HCT116 (cell line): ENCODE data around the gene SORCS2. TPM values are rescaled to one million over a fixed set of nuclear protein-coding genes. Genes with fewer than 3 reads are reported as not detected.

Experiments used
- ATAC-seq: fragments of 200-7000 bp; cut with Tn5 transposase; 2 replicates; pipeline ENCODE4 v1.9.1; 2020; ENCODE audit warnings: mild to moderate bottlenecking, moderate library complexity
- BruUV-seq: library from RNA; stranded (reverse); fragments of 400-500 nt; replicated peaks from 2 replicates; lab custom pipeline; 2021; lab: Mats Ljungman, UMichigan
- CTCF ChIA-PET: fragments of 300-600 bp; sonication (Branson Sonifier 250); formaldehyde crosslinking; loops from one replicate; lab custom pipeline; 2021; ENCODE audit warnings: antibody characterized with exemption; lab: Charles Lee
- POLR2A ChIA-PET: fragments of 300-600, 350-600 bp; sonication (Branson Sonifier 250); formaldehyde crosslinking; loops from one replicate; lab custom pipeline; 2021; ENCODE audit warnings: antibody characterized with exemption; lab: Charles Lee
- RAD21 ChIA-PET, 2 experiments: fragments of 300-600 bp; sonication (Branson Sonifier 250); formaldehyde crosslinking; loops; one replicate each; lab custom pipeline; 2023; ENCODE audit warnings: low total read pairs in 2 of 2; ENCODE audit not compliant: uncharacterized antibody in 2 of 2, unreplicated experiment in 2 of 2, low non-redundant PET in 1 of 2; lab: Charles Lee
- DNase-seq: peaks from one replicate; pipeline ENCODE4 v3.0.0-alpha.2; 2010; ENCODE audit warnings: low read depth, low spot score
- H2AFZ ChIP-seq: fragments of 200-600 bp; shearing (Covaris generic), sonication (generic); 2 replicates; pipeline ENCODE4 v1.6.1; 2017; ENCODE audit warnings: low read depth, mixed run types, mixed read lengths, antibody characterized with exemption, low read length; ENCODE audit not compliant: poor library complexity, severe bottlenecking
- H3K27ac ChIP-seq: 2 replicates; pipeline ENCODE4 v1.5.1; 2012; ENCODE audit warnings: low read depth, low read length
- H3K27me3 ChIP-seq: fragments of 200-600 bp; sonication (generic); 2 replicates; pipeline ENCODE4 v1.6.1; 2016; ENCODE audit warnings: mixed run types, low read length, mixed read lengths; ENCODE audit not compliant: insufficient read depth
- H3K36me3 ChIP-seq, 2 experiments: fragments of 200-500 bp in 1 of 2; fragments of 200-600 bp in 1 of 2; sonication (Bioruptor generic) in 1 of 2; sonication (generic) in 1 of 2; 2 replicates each; pipeline versions ENCODE4 v1.5.1 to v1.6.1; 2014 to 2016; ENCODE audit warnings: low read length in 2 of 2, inconsistent platforms in 1 of 2, mixed read lengths in 1 of 2, mixed run types in 1 of 2; ENCODE audit not compliant: insufficient read depth in 2 of 2, control insufficient read depth in 1 of 2
- H3K4me1 ChIP-seq, 2 experiments: fragments of 200-600 bp in 1 of 2; sonication (generic) in 1 of 2; 2 replicates each; pipeline versions ENCODE4 v1.5.1 to v1.6.1; 2012 to 2017; ENCODE audit warnings: low read length in 2 of 2, inconsistent platforms in 1 of 2, mild to moderate bottlenecking in 1 of 2, mixed read lengths in 1 of 2, mixed run types in 1 of 2, moderate library complexity in 1 of 2; ENCODE audit not compliant: insufficient read depth in 2 of 2, control insufficient read depth in 1 of 2
- H3K4me2 ChIP-seq: fragments of 200-600 bp; sonication (generic); 2 replicates; pipeline ENCODE4 v1.6.1; 2017; ENCODE audit warnings: mixed run types, low read length, mixed read lengths
- H3K4me3 ChIP-seq, 2 experiments: fragments of 200-600 bp in 1 of 2; sonication (generic) in 1 of 2; replicated peaks in 1 of 2; 2 replicates each; pipeline ENCODE4 v1.5.1; 2011 to 2016; ENCODE audit warnings: low read length in 2 of 2, control low read depth in 1 of 2, low read depth in 1 of 2, mild to moderate bottlenecking in 1 of 2, mixed read lengths in 1 of 2, mixed run types in 1 of 2
- H3K79me2 ChIP-seq: fragments of 200-600 bp; sonication (generic); 2 replicates; pipeline ENCODE4 v1.6.1; 2017; ENCODE audit warnings: mild to moderate bottlenecking, mixed run types, low read length, moderate library complexity, mixed read lengths; ENCODE audit not compliant: insufficient read depth
- H3K9ac ChIP-seq: fragments of 200-600 bp; sonication (generic); 2 replicates; pipeline ENCODE4 v1.6.1; 2016; ENCODE audit warnings: low read length, mixed read lengths
- H3K9me2 ChIP-seq: fragments of 200-600 bp; sonication (generic), shearing (Covaris generic); 2 replicates; pipeline ENCODE4 v1.6.1; 2017; ENCODE audit warnings: mixed run types, mild to moderate bottlenecking, moderate library complexity; ENCODE audit not compliant: insufficient read depth
- H3K9me3 ChIP-seq, 2 experiments: fragments of 200-500 bp in 1 of 2; fragments of 200-600 bp in 1 of 2; sonication (Bioruptor generic) in 1 of 2; sonication (generic) in 1 of 2; 2 replicates each; pipeline ENCODE4 v1.6.1; 2014 to 2017; ENCODE audit warnings: low read length in 2 of 2, mixed read lengths in 2 of 2, inconsistent platforms in 1 of 2, low read depth in 1 of 2, mild to moderate bottlenecking in 1 of 2, mixed run types in 1 of 2, moderate library complexity in 1 of 2; ENCODE audit not compliant: control insufficient read depth in 1 of 2, insufficient read depth in 1 of 2
- H4K20me1 ChIP-seq: fragments of 200-600 bp; sonication (generic), shearing (Covaris generic); 2 replicates; pipeline ENCODE4 v1.6.1; 2017; ENCODE audit warnings: mixed run types, mild to moderate bottlenecking, moderate library complexity; ENCODE audit not compliant: insufficient read depth
- CBX3 ChIP-seq: IDR thresholded peaks from 2 replicates; pipeline ENCODE4 v1.6.1; 2012; ENCODE audit warnings: low read depth
- CEBPB ChIP-seq: IDR thresholded peaks from 2 replicates; pipeline ENCODE4 v1.6.1; 2012; ENCODE audit warnings: low read depth
- CTCF ChIP-seq, 3 experiments: fragments of 200-600 bp in 1 of 3; sonication (generic) in 1 of 3; IDR thresholded peaks in 2 of 3; conservative IDR thresholded peaks in 1 of 3; 2 replicates each; pipeline ENCODE4 v1.5.1; 2012 to 2017; ENCODE audit warnings: low read depth in 2 of 3, low read length in 2 of 3, antibody characterized with exemption in 1 of 3, borderline replicate concordance in 1 of 3, control low read depth in 1 of 3, mild to moderate bottlenecking in 1 of 3, mixed read lengths in 1 of 3, mixed run types in 1 of 3, moderate library complexity in 1 of 3; ENCODE audit not compliant: insufficient read depth in 1 of 3
- RAD21 ChIP-seq: IDR thresholded peaks from 2 replicates; pipeline ENCODE4 v1.6.1; 2012; ENCODE audit warnings: low read depth, mild to moderate bottlenecking
- SIN3A ChIP-seq: IDR thresholded peaks from 2 replicates; pipeline ENCODE4 v1.6.1; 2012; ENCODE audit warnings: low read depth
- SP1 ChIP-seq: IDR thresholded peaks from 2 replicates; pipeline ENCODE4 v1.6.1; 2012; ENCODE audit warnings: low read depth
- SRF ChIP-seq: IDR thresholded peaks from 2 replicates; pipeline ENCODE4 v1.6.1; 2012; ENCODE audit warnings: low read depth
- YY1 ChIP-seq: IDR thresholded peaks from 2 replicates; pipeline ENCODE4 v1.6.1; 2011; ENCODE audit warnings: low read length, low read depth, moderate library complexity, mild to moderate bottlenecking; ENCODE audit not compliant: insufficient replicate concordance; ENCODE audit errors: extremely low read depth
- ZFX ChIP-seq: fragments of 450-650 bp; IDR thresholded peaks from 2 replicates; pipeline ENCODE4 v1.6.1; 2017
- ZNF274 ChIP-seq: fragments of 200-500 bp; sonication (Bioruptor generic); IDR thresholded peaks from 2 replicates; pipeline ENCODE4 v1.6.1; 2014; ENCODE audit warnings: mild to moderate bottlenecking, low read depth, low read length, inconsistent platforms
- intact Hi-C: fragments of 100-400 bp; cut with micrococcal nuclease; formaldehyde crosslinking; loops from 2 replicates; pipeline ENCODE4 v1.10.0; 2022
- total RNA-seq: library from RNA; stranded (reverse); gene quantifications from one replicate; pipeline ENCODE4 v1.2.1, GENCODE V29; 2021; ENCODE audit not compliant: unreplicated experiment

SORCS2 gene
- total RNA-seq, 1 experiment from 2014 or later: 0.37 TPM

GRCh38 chr4:7558436-7558835 is 366.1 kb downstream of the SORCS2 start:
- Histone ChIP-seq H3K27me3 (no peaks in the 10 kb centered on the region; the same call in 1 of the 2 replicates), H3K4me3 (no peak overlapping the region), H2AFZ (no peak overlapping the region), H3K9me3 (peaks cover 7 to 9% of the 10 kb centered on the region in 2 experiments; a peak in 3 of 4 replicates), H3K36me3 (no peaks in the 10 kb centered on the region), H3K9me2 (no peaks in the 10 kb centered on the region), H3K4me1 (peaks cover 0 to 3% of the 10 kb centered on the region in 2 experiments; a peak in 1 of 4 replicates), H3K79me2 (no peaks in the 10 kb centered on the region), H3K27ac (no peak overlapping the region), H3K4me2 (no peak overlapping the region), H4K20me1 (no peaks in the 10 kb centered on the region), H3K9ac (no peak overlapping the region)
- no TSS peak for BruUV-seq
- ChIA-PET CTCF (no interaction called here), RAD21 (no interaction called here), POLR2A (no interaction called here)
- intact Hi-C loops: no loop called here
- no peak for ATAC-seq
- DNase-seq: no peak
- no peak for TF ChIP-seq SP1
- TF ChIP-seq ZNF274: no peak
- no peak for TF ChIP-seq CEBPB
- TF ChIP-seq CTCF (IDR thresholded peaks at IDR 0.05 in 2 of 3, conservative IDR thresholded peaks at IDR 0.05 in 1 of 3; ENCODE audit: borderline replicate concordance in 1 of 3, insufficient read depth in 1 of 3, low read depth in 2 of 3, low read length in 2 of 3): no peak
- no peak for TF ChIP-seq RAD21
- no peak for TF ChIP-seq SRF

GRCh38 chr4:7559316-7559715 is 367.0 kb downstream of the SORCS2 start:
- TF ChIP-seq CBX3 (no peak), SIN3A (no peak), ZFX (no peak), YY1 (no peak)
- Histone ChIP-seq H3K9me2 (no peaks in the 10 kb centered on the region), H3K9ac (no peak overlapping the region), H4K20me1 (no peaks in the 10 kb centered on the region), H3K4me3 (no peak overlapping the region), H3K9me3 (peaks cover 0 to 7% of the 10 kb centered on the region in 2 experiments; a peak in 2 of 4 replicates), H3K4me2 (no peak overlapping the region), H3K79me2 (no peaks in the 10 kb centered on the region), H3K27ac (no peak overlapping the region), H3K4me1 (peaks cover 0 to 3% of the 10 kb centered on the region in 2 experiments; a peak in 1 of 4 replicates), H3K36me3 (no peaks in the 10 kb centered on the region), H2AFZ (no peak overlapping the region), H3K27me3 (no peaks in the 10 kb centered on the region; the same call in 1 of the 2 replicates)
- RAD21 ChIA-PET: no interaction called here
- BruUV-seq: no TSS peak
- CTCF ChIA-PET: no interaction called here
- POLR2A ChIA-PET: no interaction called here
- ATAC-seq (no peak), DNase-seq (no peak)
- intact Hi-C loops: no loop called here
